Endometrium (tissue), 2 donors: ENCODE measurements around the gene ATR.
A peak's percentile ranks its signal among the peaks of the same experiment; 100 is the strongest.
"Not testable (repeated sequence)": the region's sequence is repeated elsewhere in the genome, so short reads cannot be mapped to it uniquely, and the experiment has no call there.

Experiments used
- FAIRE-seq: peaks from 2 replicates; lab custom pipeline; 2012; peaks lifted over from hg19 to GRCh38; lab: Jason Lieb, UNC
- donor health status: control.
- donor health status: control.

Gene ATR

DNA sequence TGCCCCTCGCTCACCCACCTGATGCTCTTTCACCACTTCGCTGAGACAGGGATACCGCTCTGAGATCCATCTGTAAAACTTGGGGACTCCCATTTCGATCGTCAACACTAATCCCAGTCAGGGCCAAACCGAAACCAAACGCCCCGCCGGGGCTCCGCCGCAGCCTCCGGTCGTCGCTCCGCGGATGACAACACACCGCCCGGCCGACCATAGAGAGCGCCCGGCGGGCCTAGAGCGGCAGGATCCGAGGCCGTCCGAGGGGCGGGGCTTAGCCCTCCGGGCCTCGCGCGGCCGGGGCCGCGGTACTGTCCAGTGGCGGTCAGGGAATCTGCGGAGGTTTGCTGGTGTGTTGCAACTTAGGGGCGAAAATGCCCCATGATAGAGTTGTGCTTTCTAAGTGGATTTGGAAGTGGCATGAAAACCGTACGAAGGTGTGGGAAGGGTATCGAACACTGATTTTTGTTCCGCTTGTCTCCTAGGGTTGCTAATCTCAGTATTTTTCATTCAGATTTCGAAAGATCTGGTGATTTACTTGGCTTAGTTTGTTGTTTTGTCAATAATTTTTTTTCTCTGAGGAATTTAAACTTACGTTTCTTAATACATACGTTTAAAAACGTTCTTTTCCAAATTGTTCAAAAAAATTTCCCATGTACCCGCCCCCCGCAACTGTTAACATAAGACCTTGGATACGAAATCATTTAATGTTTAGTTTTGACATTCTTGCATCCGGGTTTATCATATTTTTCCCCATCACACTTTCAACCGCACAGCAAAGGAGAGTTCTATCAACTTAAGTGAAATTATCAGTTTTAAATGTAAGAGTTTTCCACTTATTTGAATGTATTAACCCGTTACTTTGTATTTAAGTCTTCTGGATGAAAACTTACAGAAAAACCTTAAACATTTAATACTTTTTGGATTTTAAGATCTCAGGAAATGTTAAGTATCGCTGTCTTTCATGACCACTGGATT, 130.4 kb downstream of the ATR start, which contains the start of gene XRN1:
Gene XRN1, minus strand, starts transcription at position 186 of the 972 bp plus-strand sequence. Its CDS starts 93 bp downstream, at position 93.
- FAIRE-seq, result no peak

DNA sequence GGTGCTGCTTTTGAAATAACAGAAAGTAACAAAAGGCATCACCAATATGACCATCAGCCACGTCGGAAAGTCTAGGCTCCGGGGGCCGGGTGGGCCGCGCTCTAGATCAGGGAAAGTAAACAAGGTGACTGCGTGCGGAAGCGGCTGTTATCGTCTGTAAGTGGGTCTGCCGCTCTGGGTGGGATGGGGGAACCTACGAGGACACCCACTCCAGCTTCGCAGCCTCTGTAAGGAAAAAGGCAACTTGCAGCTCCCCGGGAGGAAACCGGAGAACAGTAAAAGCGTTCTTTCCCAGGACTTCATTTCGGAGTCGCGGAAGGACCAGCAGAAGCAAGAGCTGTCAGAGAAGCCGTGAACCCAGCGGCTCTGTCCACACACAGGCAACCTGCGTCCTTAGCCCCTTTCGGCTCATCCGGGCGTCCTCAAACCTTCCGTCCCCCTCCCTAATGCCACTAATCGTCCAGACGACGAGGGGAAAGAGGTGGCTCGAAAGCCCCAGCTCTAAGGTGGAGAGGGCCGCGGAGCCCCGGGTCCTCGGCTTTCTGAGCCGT, 131.2 kb downstream of the ATR start:
- FAIRE-seq, result no peak

- no peak for FAIRE-seq
Measured at GRCh38 chr3:142445816-142446254, 132.7 kb downstream of the ATR start.

DNA sequence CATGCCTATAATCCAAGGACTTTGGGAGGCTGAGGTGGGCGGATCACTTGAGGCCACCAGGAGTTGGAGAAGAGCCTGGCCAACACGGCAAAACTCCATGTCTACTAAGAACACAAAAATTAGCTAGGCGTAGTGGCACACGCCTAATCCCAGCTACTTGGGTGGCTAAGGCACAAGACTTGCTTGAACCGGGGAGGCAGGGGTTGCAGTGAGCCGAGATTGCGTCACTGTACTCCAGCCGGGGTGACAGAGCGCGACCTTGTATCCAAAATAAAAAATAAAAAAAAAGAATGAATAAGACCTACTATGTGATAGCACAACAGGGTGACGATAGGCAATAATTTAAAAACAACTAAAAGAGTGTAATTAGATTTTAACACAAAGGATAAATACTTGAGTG, 134.2 kb downstream of the ATR start:
- FAIRE-seq, result no peak

- not testable (repeated sequence) for FAIRE-seq
Measured at GRCh38 chr3:142443060-142443459, 135.5 kb downstream of the ATR start.

DNA sequence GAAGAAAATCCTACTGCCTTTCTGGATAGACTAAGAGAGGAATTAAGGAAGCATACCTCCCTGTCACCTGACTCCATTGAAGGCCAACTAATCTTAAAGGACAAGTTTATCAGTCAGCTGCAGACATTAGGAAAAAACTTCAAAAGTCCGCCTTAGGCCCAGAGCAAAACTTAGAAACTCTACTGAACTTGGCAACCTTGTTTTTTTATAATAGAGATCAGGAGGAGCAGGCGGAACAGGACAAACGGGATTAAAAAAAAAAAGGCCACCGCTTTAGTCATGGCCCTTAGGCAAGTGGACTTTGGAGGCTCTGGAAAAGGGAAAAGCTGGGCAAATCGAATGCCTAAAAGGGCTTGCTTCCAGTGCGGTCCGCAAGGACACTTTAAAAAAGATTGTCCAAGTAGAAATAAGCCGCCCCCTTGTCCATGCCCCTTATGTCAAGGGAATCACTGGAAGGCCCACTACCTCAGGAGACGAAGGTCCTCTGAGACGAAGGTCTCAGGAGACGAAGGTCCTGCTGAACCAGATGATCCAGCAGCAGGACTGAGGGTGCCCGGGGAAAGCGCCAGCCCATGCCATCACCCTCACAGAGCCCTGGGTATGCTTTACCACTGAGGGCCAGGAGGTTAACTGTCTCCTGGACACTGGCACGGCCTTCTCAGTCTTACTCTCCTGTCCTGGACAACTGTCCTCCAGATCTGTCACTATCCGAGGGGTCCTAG, 138.9 kb downstream of the ATR start:
- not testable (repeated sequence) for FAIRE-seq

DNA sequence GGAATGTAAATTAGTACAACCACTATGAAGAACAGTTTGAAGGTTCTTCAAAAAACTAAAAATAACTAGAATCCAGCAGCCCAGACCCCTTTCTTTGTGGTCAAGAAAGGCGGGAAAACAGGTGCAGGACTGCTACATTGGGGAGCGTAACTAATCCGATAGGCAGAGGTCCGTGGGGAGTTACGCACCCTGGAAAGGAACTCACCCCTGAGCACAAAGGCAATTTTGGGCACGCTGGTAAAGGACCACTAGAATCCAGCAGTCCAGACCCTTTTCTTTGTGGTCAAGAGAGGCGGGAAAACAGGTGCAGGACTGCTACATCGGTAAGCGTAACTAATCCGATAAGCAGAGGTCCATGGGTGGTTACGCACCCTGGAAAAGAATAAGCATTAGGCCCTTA, 140.4 kb downstream of the ATR start:
- FAIRE-seq, result not testable (repeated sequence)

GRCh38 chr3:142436951-142437585, 141.5 kb downstream of the ATR start:
- no peak for FAIRE-seq

DNA sequence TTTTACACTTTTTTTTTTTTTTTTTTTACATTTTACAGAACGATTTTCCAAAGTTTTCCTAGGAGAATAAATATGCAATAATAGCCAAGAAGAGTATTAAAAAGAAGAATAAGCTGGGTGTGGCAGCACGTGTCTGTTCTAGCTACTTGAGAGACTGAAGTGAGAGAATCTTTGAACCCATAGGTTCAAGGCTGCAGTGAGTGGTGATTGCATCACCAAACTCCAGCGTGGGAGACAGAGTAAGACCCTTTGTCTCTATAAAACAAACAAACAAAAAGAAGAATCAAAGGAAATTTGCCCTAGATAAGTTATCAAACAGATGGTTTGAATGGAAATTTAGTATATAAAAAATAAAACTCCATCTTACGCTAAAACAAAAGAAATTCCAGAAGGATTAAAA, 144.0 kb downstream of the ATR start:
- FAIRE-seq, result no peak

- FAIRE-seq, result peak; percentile 48
Measured at GRCh38 chr3:142433110-142433509, 145.4 kb downstream of the ATR start.

DNA sequence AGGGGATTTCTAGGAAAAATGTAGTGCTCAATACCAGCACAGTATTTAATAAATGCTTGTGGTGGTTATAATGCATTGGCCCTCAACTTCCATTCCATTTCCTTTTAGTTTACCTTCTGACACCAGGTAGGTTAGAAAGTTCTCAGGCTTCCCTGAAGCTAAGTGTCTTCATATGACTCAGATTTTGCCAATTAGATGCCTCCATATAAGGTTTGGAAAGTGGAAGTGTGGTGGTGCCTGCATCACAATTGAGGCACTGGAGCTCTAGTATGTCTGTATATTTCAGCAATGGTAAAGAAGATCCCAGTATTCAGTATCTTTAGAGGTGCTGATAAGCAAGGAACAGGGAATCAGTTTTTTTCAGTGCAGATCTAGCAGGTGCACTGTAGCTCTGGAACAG, 149.0 kb downstream of the ATR start:
- no peak for FAIRE-seq

DNA sequence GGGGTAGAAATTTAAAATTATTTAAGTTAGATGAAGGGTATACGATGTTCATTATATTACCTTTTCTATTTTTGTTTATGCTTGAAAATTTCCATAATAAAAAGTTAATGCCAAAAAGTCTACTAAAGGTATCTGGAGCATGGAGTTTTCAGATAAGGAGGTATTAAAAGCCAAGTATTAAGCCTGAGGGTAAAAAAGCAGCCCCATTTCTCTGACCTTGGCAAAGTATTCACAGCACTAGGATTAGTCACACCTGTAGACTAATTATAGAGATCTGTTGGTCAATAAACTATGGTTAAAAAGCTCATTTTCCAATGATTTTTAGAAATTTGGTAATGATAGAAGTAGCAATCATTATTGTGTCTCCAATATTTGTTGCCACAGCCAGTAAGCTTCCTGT, 153.8 kb downstream of the ATR start:
- FAIRE-seq, result no peak

DNA sequence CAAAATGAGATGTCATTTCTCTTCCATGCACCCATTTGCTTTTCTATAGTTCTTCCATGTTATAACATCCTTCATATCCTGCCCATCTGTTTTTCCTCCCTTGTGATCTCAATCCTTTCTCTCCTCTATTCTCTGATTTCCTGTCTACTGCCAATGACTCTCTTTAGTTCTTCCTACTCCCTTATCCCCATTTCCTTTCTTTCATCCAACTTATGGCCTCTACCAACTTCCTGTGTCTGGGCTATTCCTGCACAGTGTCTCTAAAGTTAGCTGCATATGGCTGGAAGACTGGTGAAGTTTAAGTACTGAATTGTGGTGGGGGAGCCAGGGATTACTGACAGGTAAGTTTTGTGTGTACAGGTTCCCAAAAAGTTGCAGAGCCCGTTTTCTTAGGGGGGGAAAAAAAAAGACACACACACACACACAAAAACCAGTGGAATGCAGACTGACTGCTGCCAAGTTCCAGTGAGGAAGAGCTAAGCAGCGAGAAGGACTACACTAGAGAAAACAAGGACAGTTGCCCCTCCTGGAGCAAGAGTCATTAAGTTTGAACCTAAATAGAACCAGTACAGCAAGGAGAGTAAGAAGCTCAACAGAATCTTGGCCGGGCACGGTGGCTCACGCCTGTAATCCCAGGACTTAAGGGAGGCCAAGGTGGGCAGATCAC, 159.5 kb downstream of the ATR start:
- FAIRE-seq, result no peak

GRCh38 chr3:142417302-142417701, 161.2 kb downstream of the ATR start:
- no peak for FAIRE-seq

DNA sequence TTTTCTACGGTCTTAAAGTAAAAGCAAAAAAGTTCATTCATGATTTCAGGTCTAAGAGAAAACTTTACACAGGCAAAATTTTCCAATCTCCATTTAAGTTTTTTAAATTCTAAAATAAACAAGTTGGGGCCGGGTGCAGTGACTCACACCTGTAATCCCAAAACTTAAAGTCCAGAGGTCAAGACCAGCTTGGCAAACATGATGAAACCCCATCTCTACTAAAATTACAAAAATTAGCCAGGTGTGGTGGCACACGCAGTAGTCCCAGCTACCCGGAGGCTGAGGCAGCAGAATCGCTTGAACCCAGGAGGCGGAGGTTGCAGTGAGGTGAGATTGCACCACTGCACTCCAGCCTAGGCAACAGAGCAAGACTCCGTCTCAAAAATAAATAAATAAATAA, 178.0 kb downstream of the ATR start:
- FAIRE-seq, result not testable (repeated sequence)
